NT2/D1 (cell line): ENCODE data around the gene WNK2.
"Not testable (repeated sequence)": the region's sequence is repeated elsewhere in the genome, so short reads cannot be mapped to it uniquely, and the experiment has no call there.

Experiments used
- SUZ12 ChIP-seq: IDR thresholded peaks from 2 replicates; pipeline ENCODE4 v1.6.1; 2011; ENCODE audit not compliant: insufficient read length, insufficient read depth; ENCODE audit errors: extremely low read depth
- YY1 ChIP-seq: IDR thresholded peaks from 2 replicates; pipeline ENCODE4 v1.6.1; 2011; ENCODE audit not compliant: insufficient read length, insufficient read depth
- ZNF274 ChIP-seq: IDR thresholded peaks from 2 replicates; pipeline ENCODE4 v1.6.1; 2011; ENCODE audit warnings: mild to moderate bottlenecking, low read depth, low read length

DNA sequence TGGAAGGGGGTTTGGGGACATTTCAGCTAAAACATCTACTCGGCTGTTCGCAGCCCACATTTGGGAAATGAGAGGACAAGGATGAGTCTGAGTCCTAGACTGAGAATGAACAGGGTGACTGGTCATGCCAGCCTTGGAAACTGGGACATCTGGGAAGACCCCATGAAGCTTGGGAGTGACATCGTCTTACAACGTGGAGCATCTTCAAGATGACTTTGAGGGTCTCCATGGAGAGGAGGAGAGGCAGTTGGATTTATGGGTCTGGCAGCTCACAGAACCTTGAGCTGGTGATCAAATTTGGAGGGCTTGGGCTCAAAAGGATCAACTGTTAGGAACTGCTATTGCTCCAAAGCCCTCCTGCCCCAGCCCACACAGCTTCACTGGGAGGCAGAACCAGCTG, 182.5 kb downstream of the WNK2 start:
- TF ChIP-seq ZNF274, SUZ12, YY1: not testable (repeated sequence)
